ENCODE data around the gene CPB2. TPM values are rescaled to one million over a fixed set of nuclear protein-coding genes. Genes with fewer than 3 reads are reported as not detected.

CPB2 gene, protein sequence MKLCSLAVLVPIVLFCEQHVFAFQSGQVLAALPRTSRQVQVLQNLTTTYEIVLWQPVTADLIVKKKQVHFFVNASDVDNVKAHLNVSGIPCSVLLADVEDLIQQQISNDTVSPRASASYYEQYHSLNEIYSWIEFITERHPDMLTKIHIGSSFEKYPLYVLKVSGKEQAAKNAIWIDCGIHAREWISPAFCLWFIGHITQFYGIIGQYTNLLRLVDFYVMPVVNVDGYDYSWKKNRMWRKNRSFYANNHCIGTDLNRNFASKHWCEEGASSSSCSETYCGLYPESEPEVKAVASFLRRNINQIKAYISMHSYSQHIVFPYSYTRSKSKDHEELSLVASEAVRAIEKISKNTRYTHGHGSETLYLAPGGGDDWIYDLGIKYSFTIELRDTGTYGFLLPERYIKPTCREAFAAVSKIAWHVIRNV
- total RNA-seq: not detected
- long read RNA-seq: 0 reads

DNA sequence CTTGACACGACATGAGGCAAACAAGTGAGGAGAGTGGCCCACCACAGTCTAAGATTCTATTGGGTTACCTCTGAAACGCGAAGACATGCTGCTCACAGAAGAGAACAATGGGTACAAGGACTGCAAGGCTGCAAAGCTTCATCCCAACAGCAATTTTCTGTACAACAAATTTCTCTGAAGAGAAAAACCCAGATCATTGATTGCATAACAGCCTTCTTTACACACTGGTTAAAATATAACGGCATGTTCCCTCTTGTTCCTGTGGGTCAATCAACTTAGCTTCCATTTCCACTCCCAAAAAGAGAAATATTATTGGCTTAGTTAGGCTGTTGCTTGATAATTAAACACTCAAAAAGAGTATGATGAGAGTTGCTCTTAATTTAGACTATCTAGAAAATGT lies at the start of gene CPB2:
CPB2 (minus strand) TSS at position 166 of the 400 bp plus-strand sequence; CDS start at position 142, 24 bp downstream.
- DNase-seq (no peak), ATAC-seq (no peak)
- intact Hi-C loops (cut with DNase I): no loop called here

DNA sequence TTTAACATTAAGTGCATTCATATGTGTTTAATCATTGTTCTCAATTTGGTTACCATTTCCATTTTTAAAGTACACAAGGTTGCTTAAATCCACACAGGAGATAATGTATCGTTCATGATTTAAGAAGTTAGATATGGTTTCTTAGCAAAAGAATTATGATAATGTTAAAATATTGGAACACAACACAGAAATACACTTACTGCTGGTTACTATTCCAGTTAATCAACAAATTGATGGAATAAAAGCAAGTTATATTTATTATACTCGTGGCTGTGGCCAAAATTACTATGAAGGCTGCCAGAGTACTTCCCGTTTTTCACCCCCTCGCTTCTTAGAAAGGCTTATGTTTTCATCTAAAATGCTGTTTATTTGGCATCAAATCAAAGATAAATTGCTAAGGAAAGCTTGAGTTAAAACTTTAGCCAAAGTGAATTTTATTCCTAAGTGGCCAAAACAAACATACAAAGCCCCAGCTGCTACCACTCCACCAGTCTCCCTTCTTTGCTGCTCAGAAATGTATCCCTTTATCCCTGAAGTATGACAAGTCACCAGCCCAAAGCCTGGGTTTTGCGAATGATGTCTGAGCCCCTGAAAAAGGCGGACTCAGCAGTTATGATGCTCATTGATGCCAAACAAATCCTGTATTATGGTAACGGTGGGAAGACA lies 49.4 kb upstream of the CPB2 start:
- peak in 1 of 2 donors; percentile 35 for ATAC-seq
- DNase-seq: no peak
- intact Hi-C loops (cut with DNase I): no loop called here

DNA sequence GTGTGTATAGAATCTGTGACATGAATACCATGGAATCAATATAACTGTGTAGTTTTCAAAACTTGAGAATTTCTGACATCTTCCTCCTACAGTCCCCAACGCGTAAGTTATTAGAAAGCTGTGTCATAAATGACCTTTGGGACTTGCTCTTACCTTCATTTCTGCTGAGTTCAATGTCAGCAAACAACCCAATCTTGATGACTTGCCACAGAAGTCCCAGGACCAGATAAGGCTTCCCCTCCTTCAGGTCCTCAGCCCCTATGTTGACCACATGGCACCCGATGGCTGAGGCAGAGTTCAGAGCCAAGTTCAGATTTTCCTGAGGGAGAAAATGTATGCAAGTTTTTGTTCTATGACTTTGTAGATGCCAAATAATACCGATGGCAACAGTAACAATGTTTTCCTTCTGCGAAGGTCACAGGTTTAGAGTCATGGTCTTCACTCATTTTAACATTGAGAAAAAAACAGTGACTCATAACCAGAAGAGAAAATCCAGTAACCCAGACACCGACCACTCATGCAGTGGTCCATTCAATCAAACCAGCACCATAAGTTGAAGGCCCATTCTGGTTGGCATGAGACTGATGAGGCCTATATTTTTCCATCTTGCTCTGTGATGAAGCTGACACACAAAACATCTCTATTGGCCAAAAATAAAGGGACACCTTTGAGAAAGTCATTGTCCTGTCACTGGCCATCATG lies 47.9 kb upstream of the CPB2 start:
- intact Hi-C loops (cut with DNase I): no loop called here
- ATAC-seq (no peak), DNase-seq (no peak)

DNA sequence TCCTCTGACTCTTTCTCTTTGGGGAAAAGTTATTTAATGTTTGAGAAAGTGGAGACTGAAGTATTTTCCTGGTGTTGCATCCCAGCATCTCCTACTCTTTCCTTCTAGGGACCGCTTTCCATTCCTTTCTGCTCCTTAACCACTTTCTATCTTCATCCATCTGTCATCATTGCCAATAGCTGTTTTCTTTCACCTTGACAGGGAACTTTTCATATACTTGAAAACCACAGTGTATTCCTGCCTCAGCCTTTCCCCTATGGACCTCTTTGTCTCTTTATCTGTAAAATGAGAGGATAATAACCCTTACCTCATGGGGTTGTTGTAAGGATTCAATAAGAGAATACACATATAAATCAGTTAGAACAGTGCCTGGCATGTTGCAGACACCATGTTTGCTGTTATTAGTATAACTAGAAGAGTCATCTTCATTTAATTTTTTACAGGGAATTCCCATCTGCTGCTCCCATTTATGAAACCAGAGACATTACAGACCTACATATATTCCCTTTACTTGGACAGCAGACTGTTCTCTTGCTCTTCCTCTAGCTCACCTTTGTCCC lies 45.4 kb upstream of the CPB2 start:
- DNase-seq (no peak), ATAC-seq (no peak)
- intact Hi-C loops (cut with DNase I): no loop called here

DNA sequence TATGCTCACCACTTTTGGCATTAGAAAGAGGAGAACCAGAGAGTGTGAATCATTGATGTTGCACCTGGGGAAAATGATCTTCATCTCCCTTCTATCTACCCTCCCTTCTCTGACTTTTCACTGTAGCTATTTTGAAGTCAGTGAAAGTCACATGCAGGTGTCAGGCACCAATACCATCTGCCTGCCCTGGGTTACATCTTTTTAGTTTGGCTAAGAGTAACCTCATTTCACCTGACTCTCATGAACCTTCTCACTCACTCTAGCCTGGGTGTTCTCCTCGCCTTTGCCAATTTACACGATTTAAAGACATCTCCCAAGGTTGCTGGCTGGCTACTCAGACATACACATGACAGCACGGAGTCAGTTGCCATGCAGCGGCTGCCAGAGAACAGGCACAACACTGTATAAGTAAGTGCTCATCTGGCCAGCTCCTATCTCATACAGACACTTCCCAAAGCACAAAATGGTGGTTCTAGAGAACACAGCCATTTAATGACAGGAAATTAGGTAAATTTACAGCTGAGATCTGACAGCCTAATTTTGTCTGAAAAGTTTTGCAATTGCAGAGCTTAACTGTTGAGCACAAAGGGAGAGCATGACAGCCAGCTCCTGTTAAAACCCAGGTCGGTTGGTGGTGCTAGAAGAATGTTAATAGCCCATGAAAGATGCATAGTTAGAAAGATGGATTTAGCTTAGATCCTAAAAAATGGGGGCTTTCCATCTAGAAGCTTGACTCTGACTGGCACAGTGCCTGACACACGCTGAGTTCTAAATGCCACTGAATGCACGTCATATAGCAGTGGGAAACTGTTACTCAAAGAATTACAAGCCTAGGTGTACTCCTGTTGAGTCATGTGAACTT lies 44.7 kb upstream of the CPB2 start:
- DNase-seq: no peak
- no peak for ATAC-seq

DNA sequence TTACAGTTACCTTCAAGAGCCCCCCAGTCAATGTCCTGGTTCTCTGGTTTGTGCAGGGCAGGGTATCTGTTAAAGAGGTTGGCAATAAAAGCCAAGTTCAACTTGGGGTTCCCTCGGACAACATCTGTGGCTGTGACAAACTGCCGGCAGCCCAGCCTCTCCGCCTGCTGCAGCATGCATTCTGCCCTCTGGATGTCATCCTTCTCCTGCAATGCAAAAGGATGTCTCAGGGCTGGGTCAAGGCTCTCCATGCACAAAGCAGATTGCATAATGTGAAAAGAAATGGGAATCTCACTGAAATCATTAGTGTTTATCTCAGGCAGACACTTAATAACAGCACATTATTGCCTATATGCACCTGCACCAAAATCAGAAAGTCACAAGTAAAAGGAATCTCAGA lies 42.1 kb upstream of the CPB2 start:
- intact Hi-C loops (cut with DNase I): no loop called here
- ATAC-seq (no peak), DNase-seq (no peak)

More for the DNA sequence above, 44.7 kb upstream of the CPB2 start:
- intact Hi-C loops (cut with DNase I): no loop called here

DNA sequence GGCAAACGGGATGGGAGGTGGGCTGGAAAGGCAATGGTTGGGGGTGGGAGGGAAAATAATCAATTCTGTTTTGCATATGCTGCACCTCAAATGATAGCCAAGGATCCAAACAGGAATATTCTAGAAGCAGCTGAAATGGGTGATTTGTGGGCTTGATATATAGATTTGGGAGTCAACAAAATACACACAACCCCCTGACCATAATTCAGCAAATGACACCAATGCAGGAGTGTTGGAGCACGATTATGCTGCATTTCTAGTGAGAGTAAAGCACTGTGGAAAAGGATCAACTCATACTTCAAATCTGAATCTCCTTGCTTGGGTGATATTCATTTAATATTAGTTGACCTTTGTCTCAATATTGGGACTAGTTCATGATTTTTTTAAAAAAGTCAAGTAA lies 41.1 kb upstream of the CPB2 start:
- ATAC-seq: no peak
- intact Hi-C loops (cut with DNase I): no loop called here
- DNase-seq: no peak

DNA sequence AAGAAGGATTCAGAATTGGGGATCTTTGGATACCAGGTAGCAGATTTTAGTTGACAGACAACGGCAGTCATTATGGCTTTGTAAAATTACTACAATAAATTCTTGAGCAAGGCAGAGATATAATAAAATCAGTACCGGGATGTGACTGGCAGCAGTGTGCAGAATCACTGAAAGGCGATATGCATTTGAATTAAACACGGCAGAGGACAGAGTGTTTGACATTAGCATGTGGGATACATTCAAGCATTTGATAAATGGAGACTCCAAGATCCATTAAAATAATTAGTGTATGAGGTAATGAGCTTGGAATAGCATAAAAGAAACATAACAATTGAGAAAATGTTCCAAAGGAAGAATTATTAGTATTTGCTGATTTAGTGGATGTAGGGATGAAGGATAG lies 40.3 kb upstream of the CPB2 start:
- ATAC-seq: no peak
- intact Hi-C loops (cut with DNase I): no loop called here
- no peak for DNase-seq

DNA sequence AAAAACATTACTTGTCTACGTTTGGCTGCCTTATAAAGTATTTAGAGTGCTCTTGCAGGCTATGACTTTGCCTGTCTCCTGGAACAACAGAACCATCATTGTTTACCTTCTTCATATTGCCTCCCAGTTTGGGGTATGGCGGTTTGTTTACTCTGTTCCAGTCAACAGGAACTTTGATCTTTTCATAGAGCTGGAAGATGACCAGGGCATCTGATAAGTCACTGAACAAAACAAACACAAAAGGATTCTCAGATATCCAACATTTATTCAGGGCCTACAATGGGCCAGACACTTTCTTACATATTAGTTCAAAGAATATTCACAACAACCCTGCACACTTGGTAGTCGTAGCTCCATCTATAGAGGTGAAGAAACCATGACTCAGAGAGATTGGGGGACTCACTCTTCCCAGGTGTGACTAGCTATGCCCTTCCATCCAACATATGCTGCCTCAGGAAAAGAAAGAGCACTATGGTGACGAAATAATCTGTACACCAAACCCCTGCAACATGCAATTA lies 38.4 kb upstream of the CPB2 start:
- DNase-seq (no peak), ATAC-seq (no peak)
- intact Hi-C loops (cut with DNase I): no loop called here

DNA sequence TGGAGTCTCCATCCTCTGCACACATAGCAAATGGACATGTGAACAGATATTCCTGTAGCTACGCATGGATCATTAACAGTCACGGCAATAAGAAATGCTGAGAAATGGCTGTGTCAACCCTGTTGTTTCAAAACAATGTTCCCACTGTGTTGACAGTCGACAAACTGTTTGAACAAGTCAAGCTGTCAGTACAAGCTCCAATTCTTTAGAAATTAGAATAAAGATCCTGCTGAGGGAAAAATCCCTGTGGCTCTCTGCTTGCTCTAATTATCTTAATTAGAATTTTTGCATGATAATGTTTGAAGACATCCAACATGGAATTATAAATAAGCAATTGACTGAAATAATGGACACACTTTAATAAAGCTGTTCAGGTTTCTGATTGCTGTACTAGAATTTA lies 37.9 kb upstream of the CPB2 start:
- no peak for DNase-seq
- intact Hi-C loops (cut with DNase I): no loop called here
- ATAC-seq: no peak

DNA sequence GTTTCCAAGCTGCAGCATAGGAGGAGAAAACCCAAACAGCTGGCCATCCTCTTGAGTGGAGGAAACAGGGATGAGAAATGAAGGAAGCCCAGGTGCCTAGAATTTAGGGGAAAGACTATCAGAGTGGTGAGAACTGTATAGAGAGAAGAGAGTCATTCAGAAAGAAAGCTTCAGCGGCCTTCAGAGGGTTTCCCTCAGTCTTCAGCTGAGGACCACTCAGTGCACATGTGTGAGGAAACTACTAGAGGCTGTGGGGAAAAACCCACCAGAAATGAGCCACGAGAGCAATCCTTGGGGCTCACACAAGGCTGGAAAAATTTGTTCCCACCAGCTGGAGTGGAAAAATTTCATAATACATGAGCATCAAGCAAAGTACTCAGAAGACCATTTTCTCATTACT lies 35.2 kb upstream of the CPB2 start:
- no peak for DNase-seq
- no peak for ATAC-seq
- intact Hi-C loops (cut with DNase I): no loop called here

DNA sequence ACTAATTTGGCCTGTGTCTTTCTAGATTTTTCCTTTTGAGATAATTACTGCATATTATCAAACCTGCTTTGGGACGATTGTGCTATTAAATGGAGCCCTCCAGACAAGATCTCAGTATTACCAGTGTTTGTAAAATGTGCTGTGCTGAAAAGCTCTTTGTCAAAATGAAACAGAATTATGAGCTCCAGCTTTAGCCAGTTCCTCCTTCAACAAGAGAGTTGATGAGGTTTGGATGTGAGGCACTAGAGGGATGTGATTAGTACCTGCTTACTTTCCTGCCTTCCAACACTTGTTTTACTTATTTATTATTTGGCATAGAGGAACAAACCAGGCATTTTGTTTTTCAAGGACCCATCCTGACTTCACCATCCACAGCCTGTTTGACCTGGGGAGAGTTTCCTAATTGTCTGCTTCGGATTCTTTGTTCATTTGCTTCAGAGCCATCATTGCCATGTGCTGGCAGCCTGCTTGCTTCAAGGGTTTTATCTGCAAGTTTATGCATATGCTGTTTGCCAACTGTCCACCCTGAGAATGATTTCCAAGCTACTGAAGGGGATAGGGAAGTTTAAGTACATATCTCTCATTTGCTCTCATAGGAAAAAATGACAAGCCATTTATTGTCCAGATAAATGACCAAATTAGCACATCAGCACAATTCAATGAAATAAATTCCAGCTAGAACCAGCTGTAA lies 32.9 kb upstream of the CPB2 start:
- ATAC-seq (no peak), DNase-seq (no peak)
- intact Hi-C loops (cut with DNase I): no loop called here

DNA sequence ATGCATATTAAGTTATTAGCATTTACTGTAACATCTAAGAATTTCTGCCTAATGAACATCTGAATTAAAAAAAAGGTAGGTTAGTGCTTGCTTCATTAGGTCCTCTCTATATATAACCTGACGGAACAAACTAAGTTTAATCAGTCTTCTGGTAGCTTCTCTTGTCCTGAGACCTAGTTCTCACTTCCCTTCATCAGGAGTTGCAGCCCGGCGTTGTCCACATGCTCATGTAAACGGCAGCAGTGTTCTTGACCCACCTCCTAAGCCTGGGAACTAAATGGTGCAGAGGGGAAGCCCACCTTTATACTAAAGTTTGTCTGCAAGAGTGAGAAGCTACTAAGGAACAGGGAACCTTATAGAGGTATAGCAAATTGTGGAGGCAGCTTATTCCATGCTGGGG lies 31.9 kb upstream of the CPB2 start:
- intact Hi-C loops (cut with DNase I): no loop called here
- no peak for DNase-seq
- ATAC-seq: no peak

DNA sequence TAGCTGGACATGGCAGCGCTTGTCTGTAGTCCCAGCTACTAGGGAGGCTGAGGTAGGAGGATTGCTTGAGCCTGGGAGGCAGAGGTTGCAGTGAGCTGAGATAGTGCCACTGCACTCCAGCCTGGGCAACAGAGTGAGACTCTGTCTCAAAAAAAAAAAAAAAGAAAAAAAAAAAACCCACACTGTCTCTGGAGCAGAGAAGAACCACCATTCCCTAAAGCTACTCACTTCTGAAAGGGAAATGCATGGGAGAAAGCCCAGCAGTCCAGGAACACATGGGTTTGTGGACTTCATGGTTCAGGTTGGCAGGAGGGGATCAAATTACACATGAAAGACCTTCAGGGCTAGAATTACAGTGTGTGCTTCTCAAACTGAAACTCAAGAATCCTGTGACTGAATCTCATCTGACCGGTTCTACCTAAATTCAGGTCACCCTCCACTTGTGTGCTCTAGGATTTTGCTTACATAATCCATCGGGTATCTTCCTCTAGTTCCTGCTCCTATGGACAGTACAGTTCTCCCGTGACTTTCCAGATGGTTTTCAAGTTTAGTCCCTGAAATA lies 30.2 kb upstream of the CPB2 start:
- DNase-seq (no peak), ATAC-seq (no peak)
- intact Hi-C loops (cut with DNase I): no loop called here

DNA sequence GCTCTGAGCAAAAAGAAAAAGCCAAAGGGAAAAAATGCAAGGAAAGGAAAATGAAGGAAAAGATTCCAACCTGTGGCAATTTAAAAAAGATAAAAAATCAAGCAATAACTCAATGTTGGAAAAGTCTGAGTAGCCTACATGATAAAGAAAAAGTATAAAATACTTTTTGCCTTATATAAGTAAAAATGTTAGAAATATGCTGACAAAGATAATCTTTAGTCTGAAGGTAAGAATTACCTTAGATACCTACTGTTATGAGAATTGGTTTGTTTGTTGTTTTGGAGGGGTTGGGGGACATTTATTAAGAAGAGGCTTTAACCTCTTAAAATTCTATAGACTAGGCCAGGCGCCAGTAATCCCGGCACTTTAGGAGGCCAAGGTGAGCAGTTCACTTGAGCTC lies 29.7 kb upstream of the CPB2 start:
- no peak for ATAC-seq
- intact Hi-C loops (cut with DNase I): no loop called here

DNA sequence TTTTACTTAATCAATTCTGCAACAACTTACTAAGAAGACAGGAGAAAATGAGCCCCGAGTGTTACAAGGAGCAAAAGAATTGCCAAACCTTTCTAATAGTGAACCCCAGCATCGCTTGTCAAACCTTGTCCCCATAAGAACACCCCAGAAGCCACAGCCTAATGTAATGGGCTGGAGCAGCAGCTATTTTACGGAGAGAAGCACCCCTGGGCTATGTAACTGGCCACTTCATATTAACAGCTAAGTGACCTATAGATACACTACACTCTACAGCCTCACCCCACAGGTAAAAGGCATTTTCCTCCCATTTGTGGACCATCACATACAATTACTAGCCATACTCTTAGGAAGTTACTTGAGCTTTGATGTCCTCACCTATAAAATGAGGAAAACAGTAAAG lies 27.3 kb upstream of the CPB2 start:
- ATAC-seq: no peak
- DNase-seq: no peak
- intact Hi-C loops (cut with DNase I): no loop called here

More for the DNA sequence above, 29.7 kb upstream of the CPB2 start:
- no peak for DNase-seq

DNA sequence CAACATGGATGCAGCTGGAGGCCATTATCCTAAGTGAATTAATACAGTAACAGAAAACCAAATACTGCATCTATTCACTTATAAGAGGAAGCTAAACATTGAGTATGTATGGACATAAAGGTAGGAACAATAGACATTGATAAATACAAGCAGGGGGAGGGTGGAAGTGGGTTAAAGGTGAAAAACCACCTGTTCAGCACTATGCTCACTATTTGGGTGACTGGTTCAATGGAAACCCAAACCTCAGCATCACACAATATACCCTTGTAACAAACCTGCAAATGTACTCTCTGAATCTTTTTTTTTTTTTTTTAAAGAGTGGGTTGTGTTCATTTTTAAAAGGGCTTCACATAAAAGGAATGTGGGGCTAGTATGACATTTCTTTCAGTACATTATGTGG lies 26.9 kb upstream of the CPB2 start:
- DNase-seq: no peak
- intact Hi-C loops (cut with DNase I): no loop called here
- no peak for ATAC-seq

All from left cardiac atrium (tissue), 4 donors.